ENCODE results near the gene KRTAP19-8. TPM values are rescaled to one million over a fixed set of nuclear protein-coding genes. Genes with fewer than 3 reads are reported as not detected.

KRTAP19-8 gene
- total and polyA plus RNA-seq, 10 donors, result not detected

- 84 to 90% (median 87%) methylated on average over 10 of the region's 10 CpGs for WGBS, 5 donors
- Histone ChIP-seq H3K36me3 (no peaks in the 10 kb centered on the region), H3K4me3 (no peak overlapping the region), H3K27ac (no peak overlapping the region), H3K4me1 (no peaks in the 10 kb centered on the region), H3K9me3 (no peaks in the 10 kb centered on the region), H3K27me3 (replicated peaks in 1 of 7) (no peaks in the 10 kb centered on the region)
- TF ChIP-seq, protein P1, sequence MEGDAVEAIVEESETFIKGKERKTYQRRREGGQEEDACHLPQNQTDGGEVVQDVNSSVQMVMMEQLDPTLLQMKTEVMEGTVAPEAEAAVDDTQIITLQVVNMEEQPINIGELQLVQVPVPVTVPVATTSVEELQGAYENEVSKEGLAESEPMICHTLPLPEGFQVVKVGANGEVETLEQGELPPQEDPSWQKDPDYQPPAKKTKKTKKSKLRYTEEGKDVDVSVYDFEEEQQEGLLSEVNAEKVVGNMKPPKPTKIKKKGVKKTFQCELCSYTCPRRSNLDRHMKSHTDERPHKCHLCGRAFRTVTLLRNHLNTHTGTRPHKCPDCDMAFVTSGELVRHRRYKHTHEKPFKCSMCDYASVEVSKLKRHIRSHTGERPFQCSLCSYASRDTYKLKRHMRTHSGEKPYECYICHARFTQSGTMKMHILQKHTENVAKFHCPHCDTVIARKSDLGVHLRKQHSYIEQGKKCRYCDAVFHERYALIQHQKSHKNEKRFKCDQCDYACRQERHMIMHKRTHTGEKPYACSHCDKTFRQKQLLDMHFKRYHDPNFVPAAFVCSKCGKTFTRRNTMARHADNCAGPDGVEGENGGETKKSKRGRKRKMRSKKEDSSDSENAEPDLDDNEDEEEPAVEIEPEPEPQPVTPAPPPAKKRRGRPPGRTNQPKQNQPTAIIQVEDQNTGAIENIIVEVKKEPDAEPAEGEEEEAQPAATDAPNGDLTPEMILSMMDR (IDR thresholded peaks at IDR 0.05 in 8 of 11, conservative IDR thresholded peaks at IDR 0.05 in 3 of 11), result no peak
- no peak for TF ChIP-seq POLR2A (IDR thresholded peaks at IDR 0.05)
- no peak for TF ChIP-seq POLR2AphosphoS5 (IDR thresholded peaks at IDR 0.05)
- DNase-seq, result no peak
- intact Hi-C loops (cut with DNase I; ENCODE audit: low total_unique reads), result no loop called here
These were observed 34.8 kb downstream of the KRTAP19-8 start for GRCh38 chr21:31003471-31003870.

DNA sequence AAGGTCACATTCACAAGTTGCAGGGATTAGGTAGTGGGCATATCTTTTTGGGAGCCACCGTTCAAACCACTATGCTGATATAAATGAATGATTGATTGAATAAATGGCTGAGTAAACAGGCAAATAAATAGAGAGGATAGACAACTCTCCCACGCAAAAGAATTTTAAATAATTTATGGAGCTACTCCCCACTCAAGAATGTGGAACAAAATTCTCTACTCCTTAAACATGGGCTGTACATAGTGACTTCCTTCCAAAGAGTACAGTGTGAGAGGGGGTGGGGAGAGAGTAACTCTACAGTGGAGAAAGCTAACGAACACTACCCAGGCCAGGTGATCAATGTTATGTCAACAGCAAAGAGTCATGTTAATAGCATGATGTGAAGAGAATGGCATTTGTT is 40.7 kb downstream of the KRTAP19-8 start:
- Histone ChIP-seq H3K27ac (no peak overlapping the region), H3K4me3 (no peak overlapping the region), H3K27me3 (replicated peaks in 1 of 7) (no peaks in the 10 kb centered on the region), H3K4me1 (no peaks in the 10 kb centered on the region), H3K9me3 (no peaks in the 10 kb centered on the region), H3K36me3 (no peaks in the 10 kb centered on the region)
- TF ChIP-seq POLR2AphosphoS5 (IDR thresholded peaks at IDR 0.05) (no peak), POLR2A (IDR thresholded peaks at IDR 0.05) (no peak)
- TF ChIP-seq, protein P1 (IDR thresholded peaks at IDR 0.05 in 8 of 11, conservative IDR thresholded peaks at IDR 0.05 in 3 of 11), result no peak
- DNase-seq, result no peak
- intact Hi-C loops (cut with DNase I; ENCODE audit: low total_unique reads), result no loop called here
- 45 to 57% (median 52%) methylated on average over 3 of the region's 3 CpGs for WGBS, 5 donors

DNA sequence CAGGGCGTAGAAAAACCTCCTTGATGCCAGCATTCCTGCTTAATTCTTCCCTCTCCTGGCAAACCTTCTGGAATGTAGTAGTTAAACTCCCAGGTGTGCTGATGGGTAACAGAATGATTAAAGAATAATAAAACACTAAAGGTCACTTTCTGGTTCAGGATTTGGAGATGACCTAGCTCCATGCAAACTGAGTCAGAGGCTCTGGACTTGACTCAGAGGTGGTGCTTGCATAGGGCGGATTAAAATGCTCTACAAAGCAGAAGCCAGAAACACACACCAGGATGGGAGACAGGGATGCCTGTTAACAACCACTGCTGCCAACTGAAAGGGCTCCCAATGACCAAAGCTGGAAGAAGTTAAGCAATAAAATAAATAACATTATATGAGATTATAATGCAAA is 41.5 kb downstream of the KRTAP19-8 start:
- Histone ChIP-seq H3K27ac (no peak overlapping the region), H3K9me3 (no peaks in the 10 kb centered on the region), H3K36me3 (no peaks in the 10 kb centered on the region), H3K27me3 (replicated peaks in 1 of 7) (no peaks in the 10 kb centered on the region), H3K4me1 (no peaks in the 10 kb centered on the region), H3K4me3 (no peak overlapping the region)
- intact Hi-C loops (cut with DNase I; ENCODE audit: low total_unique reads), result no loop called here
- 74 to 95% (median 86%) methylated on average over 2 of the region's 2 CpGs for WGBS, 5 donors
- DNase-seq, result no peak
- TF ChIP-seq POLR2A (IDR thresholded peaks at IDR 0.05), result no peak
- TF ChIP-seq POLR2AphosphoS5 (IDR thresholded peaks at IDR 0.05), result no peak
- TF ChIP-seq, protein P1 (IDR thresholded peaks at IDR 0.05 in 8 of 11, conservative IDR thresholded peaks at IDR 0.05 in 3 of 11), result no peak

DNA sequence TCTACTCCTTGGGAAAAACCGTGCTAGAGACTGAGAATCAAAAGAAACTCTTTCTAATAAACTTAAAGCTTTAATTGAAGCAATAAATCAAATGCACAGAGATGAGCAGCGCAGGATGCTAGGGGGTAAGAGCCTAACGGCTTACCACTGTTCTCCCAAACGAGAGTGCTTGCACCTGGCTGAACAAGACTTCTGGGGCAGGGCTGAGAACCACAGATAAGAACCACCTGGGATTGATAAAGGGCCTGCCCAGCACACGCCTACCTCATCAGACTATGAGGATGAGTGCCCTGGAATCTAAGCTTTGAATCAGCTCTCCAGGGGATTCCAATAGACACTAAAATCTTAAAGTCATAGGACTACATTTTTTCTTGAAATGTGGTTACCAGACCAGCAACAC is 43.3 kb downstream of the KRTAP19-8 start:
- H3K9me3 ChIP-seq, result no peaks in the 10 kb centered on the region
- WGBS, 5 donors, result 69 to 78% (median 72%) methylated on average over 5 of the region's 5 CpGs
- H3K4me1 ChIP-seq, result no peaks in the 10 kb centered on the region
- no peaks in the 10 kb centered on the region for H3K27me3 ChIP-seq (replicated peaks in 1 of 7)
- intact Hi-C loops (cut with DNase I; ENCODE audit: low total_unique reads), result no loop called here
- no peaks in the 10 kb centered on the region for H3K36me3 ChIP-seq
- H3K4me3 ChIP-seq, result no peak overlapping the region
- H3K27ac ChIP-seq, result no peak overlapping the region
- no peak for DNase-seq
- TF ChIP-seq POLR2AphosphoS5 (IDR thresholded peaks at IDR 0.05) (no peak), POLR2A (IDR thresholded peaks at IDR 0.05) (no peak)
- TF ChIP-seq, protein P1 (IDR thresholded peaks at IDR 0.05 in 8 of 11, conservative IDR thresholded peaks at IDR 0.05 in 3 of 11), result no peak

Measured in spleen (tissue), 11 donors.